GM23338 (cell line): ENCODE data around the gene GPI. TPM values are rescaled to one million over a fixed set of nuclear protein-coding genes. Genes with fewer than 3 reads are reported as not detected.
A peak's percentile ranks its signal among the peaks of the same experiment; 100 is the strongest.

Experiments used
- ATAC-seq: fragments of 200-7000 bp; cut with Tn5 transposase; 3 replicates; pipeline ENCODE4 v1.9.1; 2020
- DNase-seq: peaks from one replicate; pipeline ENCODE4 v3.0.0-alpha.2; 2015; ENCODE audit warnings: low spot score
- H2AFZ ChIP-seq: fragments of 200-600 bp; sonication (generic); 2 replicates; pipeline ENCODE4 v1.8.0; 2016; ENCODE audit warnings: antibody characterized with exemption, mild to moderate bottlenecking, moderate library complexity
- H3F3A ChIP-seq: fragments of 200-600 bp; sonication (generic); replicated peaks from 2 replicates; pipeline ENCODE4 v1.8.0; 2017; ENCODE audit warnings: antibody characterized with exemption, mixed run types, low read depth
- H3K27ac ChIP-seq: fragments of 200-600 bp; sonication (generic); 2 replicates; pipeline ENCODE4 v1.6.1; 2016; ENCODE audit warnings: low read depth
- H3K27me3 ChIP-seq: fragments of 200-600 bp; sonication (generic); 2 replicates; pipeline ENCODE4 v1.8.0; 2016; ENCODE audit warnings: mild to moderate bottlenecking, mixed run types, moderate library complexity; ENCODE audit not compliant: insufficient read depth
- H3K36me3 ChIP-seq: fragments of 200-600 bp; sonication (generic); 2 replicates; pipeline ENCODE4 v1.8.0; 2016; ENCODE audit warnings: mild to moderate bottlenecking; ENCODE audit not compliant: insufficient read depth
- H3K4me1 ChIP-seq: fragments of 200-600 bp; sonication (generic); 2 replicates; pipeline ENCODE4 v1.8.0; 2016; ENCODE audit warnings: mild to moderate bottlenecking, moderate library complexity; ENCODE audit not compliant: insufficient read depth
- H3K4me2 ChIP-seq: fragments of 200-600 bp; sonication (generic); 2 replicates; pipeline ENCODE4 v1.7.1; 2017; ENCODE audit warnings: mixed run types
- H3K4me3 ChIP-seq: fragments of 200-600 bp; sonication (generic); 2 replicates; pipeline ENCODE4 v1.6.1; 2016; ENCODE audit warnings: mixed run types
- H3K79me2 ChIP-seq: fragments of 200-600 bp; sonication (generic); replicated peaks from 2 replicates; pipeline ENCODE4 v1.8.0; 2017; ENCODE audit warnings: mild to moderate bottlenecking; ENCODE audit not compliant: insufficient read depth
- H3K9me2 ChIP-seq: fragments of 200-600 bp; sonication (generic); 2 replicates; pipeline ENCODE4 v1.8.0; 2017; ENCODE audit not compliant: insufficient read depth
- H4K20me1 ChIP-seq: fragments of 200-600 bp; sonication (generic); replicated peaks from 2 replicates; pipeline ENCODE4 v1.8.0; 2017; ENCODE audit warnings: mild to moderate bottlenecking; ENCODE audit not compliant: insufficient read depth
- H3K27ac Mint-ChIP-seq: 2 replicates; pipeline ENCODE4 v1.8.0; 2020; ENCODE audit warnings: inconsistent platforms, mild to moderate bottlenecking, moderate library complexity, mixed read lengths
- H3K27me3 Mint-ChIP-seq: 3 replicates; pipeline ENCODE4 v1.8.0; 2022; ENCODE audit warnings: low read depth, mild to moderate bottlenecking, moderate library complexity, mixed read lengths, inconsistent platforms; ENCODE audit not compliant: insufficient read depth, poor library complexity
- H3K36me3 Mint-ChIP-seq: 3 replicates; pipeline ENCODE4 v1.8.0; 2021; ENCODE audit warnings: low read depth, mild to moderate bottlenecking, inconsistent platforms, moderate library complexity, mixed read lengths
- H3K4me1 Mint-ChIP-seq: 3 replicates; pipeline ENCODE4 v1.8.0; 2020; ENCODE audit warnings: mild to moderate bottlenecking, inconsistent platforms, mixed read lengths
- H3K4me3 Mint-ChIP-seq: 3 replicates; pipeline ENCODE4 v1.8.0; 2021; ENCODE audit warnings: moderate library complexity, mild to moderate bottlenecking, inconsistent platforms, mixed read lengths
- H3K9me3 Mint-ChIP-seq: 3 replicates; pipeline ENCODE4 v1.8.0; 2020; ENCODE audit warnings: moderate library complexity, mild to moderate bottlenecking, inconsistent platforms, mixed read lengths
- CREB1 ChIP-seq: fragments of 250-450 bp; sonication (Bioruptor Pico); IDR thresholded peaks from 2 replicates; pipeline ENCODE4 v1.5.0; 2020; ENCODE audit warnings: low read depth, mild to moderate bottlenecking, moderate library complexity
- EZH2 ChIP-seq: fragments of 200-600 bp; sonication (generic); IDR thresholded peaks from one replicate; pipeline ENCODE4 v1.8.0; 2017; ENCODE audit warnings: antibody characterized with exemption, mild to moderate bottlenecking, low read depth; ENCODE audit not compliant: unreplicated experiment
- EZH2phosphoT487 ChIP-seq: fragments of 200-600 bp; sonication (generic); IDR thresholded peaks from one replicate; pipeline ENCODE4 v1.8.1; 2018; ENCODE audit warnings: antibody characterized with exemption; ENCODE audit not compliant: unreplicated experiment
- NANOG ChIP-seq: IDR thresholded peaks from 2 replicates; pipeline ENCODE4 v1.6.1; 2016; ENCODE audit warnings: antibody characterized with exemption, borderline replicate concordance
- POLR2AphosphoS5 ChIP-seq: IDR thresholded peaks from 2 replicates; pipeline ENCODE4 v1.6.1; 2016; ENCODE audit warnings: antibody characterized with exemption, low read depth
- STAT1 ChIP-seq: IDR thresholded peaks from one replicate; pipeline ENCODE4 v1.6.1; 2016; ENCODE audit warnings: antibody characterized with exemption; ENCODE audit not compliant: unreplicated experiment
- ZNF114 ChIP-seq: fragments of 250-450 bp; sonication (Bioruptor Pico); IDR thresholded peaks from 2 replicates; pipeline ENCODE4 v1.5.0; 2020; ENCODE audit warnings: mild to moderate bottlenecking, moderate library complexity
- ZNF331 ChIP-seq: fragments of 250-450 bp; sonication (Bioruptor Pico); IDR thresholded peaks from 2 replicates; pipeline ENCODE4 v1.5.0; 2020; ENCODE audit warnings: low read depth, mild to moderate bottlenecking, moderate library complexity
- polyA plus RNA-seq: library from polyadenylated mRNA; unstranded; fragments of >200 nt; fragmentation: Nextera tagmentation; extraction: Ambion mirVana; gene quantifications from 2 replicates; pipeline ENCODE4 v1.2.1, GENCODE V29; 2016
- total RNA-seq: library from RNA; depleted of rRNA; stranded (reverse); fragments of >200 nt; shearing (Covaris generic); gene quantifications from 2 replicates; pipeline ENCODE4 v1.2.3, GENCODE V29; 2014
- TF ChIP-seq, protein P1 (sequence below), 2 experiments: fragments of 200-600 bp in 1 of 2; sonication (generic) in 1 of 2; conservative IDR thresholded peaks; 2 replicates each; pipeline versions ENCODE4 v1.5.1 to v1.6.1; 2016 to 2017; ENCODE audit warnings: antibody characterized with exemption in 2 of 2, low read depth in 2 of 2, mild to moderate bottlenecking in 2 of 2, moderate library complexity in 1 of 2
- TF ChIP-seq, protein P2 (sequence below): IDR thresholded peaks from one replicate; pipeline ENCODE4 v1.6.1; 2018; ENCODE audit warnings: antibody characterized with exemption; ENCODE audit not compliant: unreplicated experiment
- TF ChIP-seq, protein P3 (sequence below): IDR thresholded peaks from 2 replicates; pipeline ENCODE4 v1.6.1; 2016; ENCODE audit warnings: antibody characterized with exemption

Gene GPI
- total and polyA plus RNA-seq, 2 experiments from 2014 or later = 136 to 327 TPM

DNA sequence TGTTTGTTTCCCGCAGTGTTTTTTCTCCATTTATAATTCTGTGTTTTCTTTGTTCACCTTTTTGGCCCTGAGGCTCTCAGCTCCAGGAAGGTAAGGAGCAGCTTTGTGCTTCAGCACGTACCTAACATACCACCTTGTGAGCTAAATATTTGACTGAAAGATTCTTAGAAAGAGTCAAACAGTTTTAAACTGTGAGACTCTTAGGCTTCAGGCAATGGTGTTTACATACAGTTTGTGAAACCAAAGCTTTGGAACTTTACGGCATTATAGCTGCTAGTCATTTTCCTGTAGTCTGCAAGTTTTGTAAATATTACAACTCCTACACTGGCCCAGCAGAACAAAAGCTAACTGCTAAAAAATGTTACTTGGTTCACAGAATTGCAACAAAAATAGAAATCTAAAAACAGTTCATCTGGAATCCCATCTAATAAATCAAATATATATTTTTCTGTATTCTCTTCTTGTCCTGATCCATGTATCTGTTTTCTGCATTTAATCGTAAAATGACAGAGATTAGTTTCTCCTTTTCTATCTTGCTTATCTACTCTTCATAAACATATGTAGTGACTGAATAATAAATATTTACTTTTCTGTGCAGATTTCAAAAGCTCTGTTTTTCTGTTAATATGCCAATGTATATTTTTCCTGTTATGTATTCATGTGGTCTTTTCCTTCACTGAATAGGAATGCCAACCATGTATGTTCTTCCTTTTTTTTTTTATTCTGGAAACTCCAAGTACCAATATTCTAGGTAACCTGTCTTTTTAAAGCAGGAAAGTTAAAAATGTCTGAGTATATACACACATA, 38.8 kb upstream of the GPI start (continued):
- TF ChIP-seq, protein P1, sequence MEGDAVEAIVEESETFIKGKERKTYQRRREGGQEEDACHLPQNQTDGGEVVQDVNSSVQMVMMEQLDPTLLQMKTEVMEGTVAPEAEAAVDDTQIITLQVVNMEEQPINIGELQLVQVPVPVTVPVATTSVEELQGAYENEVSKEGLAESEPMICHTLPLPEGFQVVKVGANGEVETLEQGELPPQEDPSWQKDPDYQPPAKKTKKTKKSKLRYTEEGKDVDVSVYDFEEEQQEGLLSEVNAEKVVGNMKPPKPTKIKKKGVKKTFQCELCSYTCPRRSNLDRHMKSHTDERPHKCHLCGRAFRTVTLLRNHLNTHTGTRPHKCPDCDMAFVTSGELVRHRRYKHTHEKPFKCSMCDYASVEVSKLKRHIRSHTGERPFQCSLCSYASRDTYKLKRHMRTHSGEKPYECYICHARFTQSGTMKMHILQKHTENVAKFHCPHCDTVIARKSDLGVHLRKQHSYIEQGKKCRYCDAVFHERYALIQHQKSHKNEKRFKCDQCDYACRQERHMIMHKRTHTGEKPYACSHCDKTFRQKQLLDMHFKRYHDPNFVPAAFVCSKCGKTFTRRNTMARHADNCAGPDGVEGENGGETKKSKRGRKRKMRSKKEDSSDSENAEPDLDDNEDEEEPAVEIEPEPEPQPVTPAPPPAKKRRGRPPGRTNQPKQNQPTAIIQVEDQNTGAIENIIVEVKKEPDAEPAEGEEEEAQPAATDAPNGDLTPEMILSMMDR (conservative IDR thresholded peaks at IDR 0.05; ENCODE audit: low read depth in 2 of 2) = no peak
- no peak for TF ChIP-seq POLR2AphosphoS5
- no peak for TF ChIP-seq EZH2phosphoT487
- TF ChIP-seq NANOG = no peak
- TF ChIP-seq STAT1 = no peak
- TF ChIP-seq CREB1 (CRISPR knock-in tag) = no peak

DNA sequence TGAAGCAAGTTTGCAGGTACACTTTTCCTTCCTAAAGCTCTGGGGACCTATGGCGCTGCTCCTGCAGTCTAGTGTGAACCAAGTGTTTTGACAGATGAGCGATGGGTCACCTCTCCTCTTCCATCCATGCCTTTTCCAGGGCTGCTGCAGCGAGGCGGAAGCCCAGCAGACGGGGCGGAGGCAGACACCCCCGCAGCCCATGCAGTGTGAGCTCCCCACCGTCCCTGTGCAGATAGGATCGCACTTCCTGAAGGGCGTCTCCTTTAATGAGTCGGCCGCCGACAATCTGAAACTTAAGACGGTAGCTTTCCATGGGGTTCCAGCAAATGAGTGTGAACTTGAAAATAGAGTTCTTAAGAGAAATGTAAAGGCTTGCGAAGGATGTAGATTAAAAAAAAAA, 37.1 kb upstream of the GPI start:
- H3K9me3 Mint-ChIP-seq = no peaks in the 10 kb centered on the region
- no peak for ATAC-seq
- Histone ChIP-seq H4K20me1 (no peaks in the 10 kb centered on the region; the same call in 1 of the 2 replicates), H3K79me2 (no peaks in the 10 kb centered on the region), H3K4me1 (peaks cover 10% of the 10 kb centered on the region; the same call in 1 of the 2 replicates), H2AFZ (no peak overlapping the region), H3K27ac (no peak overlapping the region), H3F3A (no peaks in the 10 kb centered on the region), H3K4me2 (no peak overlapping the region), H3K36me3 (peaks cover 3% of the 10 kb centered on the region), H3K4me3 (no peak overlapping the region), H3K9me2 (no peaks in the 10 kb centered on the region), H3K27me3 (no peaks in the 10 kb centered on the region)
- H3K36me3 Mint-ChIP-seq = peaks cover 35% of the 10 kb centered on the region
- TF ChIP-seq, protein P2, sequence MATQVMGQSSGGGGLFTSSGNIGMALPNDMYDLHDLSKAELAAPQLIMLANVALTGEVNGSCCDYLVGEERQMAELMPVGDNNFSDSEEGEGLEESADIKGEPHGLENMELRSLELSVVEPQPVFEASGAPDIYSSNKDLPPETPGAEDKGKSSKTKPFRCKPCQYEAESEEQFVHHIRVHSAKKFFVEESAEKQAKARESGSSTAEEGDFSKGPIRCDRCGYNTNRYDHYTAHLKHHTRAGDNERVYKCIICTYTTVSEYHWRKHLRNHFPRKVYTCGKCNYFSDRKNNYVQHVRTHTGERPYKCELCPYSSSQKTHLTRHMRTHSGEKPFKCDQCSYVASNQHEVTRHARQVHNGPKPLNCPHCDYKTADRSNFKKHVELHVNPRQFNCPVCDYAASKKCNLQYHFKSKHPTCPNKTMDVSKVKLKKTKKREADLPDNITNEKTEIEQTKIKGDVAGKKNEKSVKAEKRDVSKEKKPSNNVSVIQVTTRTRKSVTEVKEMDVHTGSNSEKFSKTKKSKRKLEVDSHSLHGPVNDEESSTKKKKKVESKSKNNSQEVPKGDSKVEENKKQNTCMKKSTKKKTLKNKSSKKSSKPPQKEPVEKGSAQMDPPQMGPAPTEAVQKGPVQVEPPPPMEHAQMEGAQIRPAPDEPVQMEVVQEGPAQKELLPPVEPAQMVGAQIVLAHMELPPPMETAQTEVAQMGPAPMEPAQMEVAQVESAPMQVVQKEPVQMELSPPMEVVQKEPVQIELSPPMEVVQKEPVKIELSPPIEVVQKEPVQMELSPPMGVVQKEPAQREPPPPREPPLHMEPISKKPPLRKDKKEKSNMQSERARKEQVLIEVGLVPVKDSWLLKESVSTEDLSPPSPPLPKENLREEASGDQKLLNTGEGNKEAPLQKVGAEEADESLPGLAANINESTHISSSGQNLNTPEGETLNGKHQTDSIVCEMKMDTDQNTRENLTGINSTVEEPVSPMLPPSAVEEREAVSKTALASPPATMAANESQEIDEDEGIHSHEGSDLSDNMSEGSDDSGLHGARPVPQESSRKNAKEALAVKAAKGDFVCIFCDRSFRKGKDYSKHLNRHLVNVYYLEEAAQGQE = no peak
- TF ChIP-seq EZH2 (no peak), ZNF114 (no peak), EZH2phosphoT487 (no peak), POLR2AphosphoS5 (no peak), STAT1 (no peak), ZNF331 (CRISPR knock-in tag) (no peak), CREB1 (CRISPR knock-in tag) (no peak)
- TF ChIP-seq, protein P1 (conservative IDR thresholded peaks at IDR 0.05; ENCODE audit: low read depth in 2 of 2) = no peak
- TF ChIP-seq, protein P3, sequence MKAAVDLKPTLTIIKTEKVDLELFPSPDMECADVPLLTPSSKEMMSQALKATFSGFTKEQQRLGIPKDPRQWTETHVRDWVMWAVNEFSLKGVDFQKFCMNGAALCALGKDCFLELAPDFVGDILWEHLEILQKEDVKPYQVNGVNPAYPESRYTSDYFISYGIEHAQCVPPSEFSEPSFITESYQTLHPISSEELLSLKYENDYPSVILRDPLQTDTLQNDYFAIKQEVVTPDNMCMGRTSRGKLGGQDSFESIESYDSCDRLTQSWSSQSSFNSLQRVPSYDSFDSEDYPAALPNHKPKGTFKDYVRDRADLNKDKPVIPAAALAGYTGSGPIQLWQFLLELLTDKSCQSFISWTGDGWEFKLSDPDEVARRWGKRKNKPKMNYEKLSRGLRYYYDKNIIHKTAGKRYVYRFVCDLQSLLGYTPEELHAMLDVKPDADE = no peak
- H3K4me1 Mint-ChIP-seq = peaks cover 13% of the 10 kb centered on the region
- peaks cover 7% of the 10 kb centered on the region for H3K27me3 Mint-ChIP-seq
- DNase-seq = no peak
- no peak overlapping the region for H3K4me3 Mint-ChIP-seq
- peak overlapping the region; percentile 41; the same call in 1 of the 2 replicates for H3K27ac Mint-ChIP-seq
